Thymus (tissue), 11 donors: Measurements from ENCODE around the gene NT5DC3. TPM values are rescaled to one million over a fixed set of nuclear protein-coding genes. Genes with fewer than 3 reads are reported as not detected.

Experiments used
- DNase-seq, 9 donors: peaks; one replicate each; pipeline ENCODE4 v3.0.0-alpha.2; 2013; ENCODE audit warnings: low spot score in 9 of 9, low read depth in 6 of 9, missing footprints in 1 of 9
- H3K27ac ChIP-seq, 2 donors: one replicate each; pipeline ENCODE4 v1.5.1; 2013; ENCODE audit warnings: control low read depth in 1 of 2, low read depth in 1 of 2, low read length in 1 of 2, mild to moderate bottlenecking in 1 of 2, moderate library complexity in 1 of 2
- H3K27me3 ChIP-seq, 2 donors: one replicate each; pipeline ENCODE4 v1.5.1; 2013; ENCODE audit warnings: low read length in 1 of 2; ENCODE audit not compliant: control insufficient read depth in 2 of 2, insufficient read depth in 1 of 2
- H3K36me3 ChIP-seq, 2 donors: one replicate each; pipeline ENCODE4 v1.5.1; 2013; ENCODE audit warnings: low read length in 1 of 2, mild to moderate bottlenecking in 1 of 2, moderate library complexity in 1 of 2; ENCODE audit not compliant: control insufficient read depth in 2 of 2, insufficient read depth in 2 of 2
- H3K4me1 ChIP-seq, 2 donors: one replicate each; pipeline ENCODE4 v1.5.1; 2013; ENCODE audit warnings: low read length in 2 of 2; ENCODE audit not compliant: control insufficient read depth in 2 of 2, insufficient read depth in 2 of 2
- H3K4me3 ChIP-seq, 2 donors: one replicate each; pipeline ENCODE4 v1.5.1; 2013; ENCODE audit warnings: low read length in 2 of 2, control low read depth in 1 of 2, mild to moderate bottlenecking in 1 of 2
- H3K9me3 ChIP-seq, 2 donors: one replicate each; pipeline ENCODE4 v1.5.1; 2013; ENCODE audit warnings: low read length in 1 of 2, mild to moderate bottlenecking in 1 of 2; ENCODE audit not compliant: control insufficient read depth in 2 of 2, insufficient read depth in 1 of 2
- WGBS: extraction: QIAGEN DNeasy Blood & Tissue Kit; methylation state at CpG from one replicate; pipeline ENCODE4 v1.1.7; 2013; 5-methylcytosine and 5-hydroxymethylcytosine counted together
- polyA plus RNA-seq: library from polyadenylated mRNA; stranded (reverse); fragments of 200-250 nt; gene quantifications from one replicate; pipeline ENCODE4 v1.2.3, GENCODE V29; 2013
- total RNA-seq: library from RNA; stranded (reverse); fragments of 120-200 nt; gene quantifications from one replicate; pipeline ENCODE4 v1.2.4, GENCODE V29; 2013
- donor health status: healthy.

The NT5DC3 gene
- total and polyA plus RNA-seq, 2 donors: 1.6 to 2.1 TPM

GRCh38 chr12:103773109-103773910, 67.7 kb downstream of the NT5DC3 start:
- Histone ChIP-seq H3K4me3 (no peak overlapping the region), H3K9me3 (no peaks in the 10 kb centered on the region), H3K4me1 (no peaks in the 10 kb centered on the region), H3K27ac (no peak overlapping the region), H3K36me3 (no peaks in the 10 kb centered on the region), H3K27me3 (no peaks in the 10 kb centered on the region)
- DNase-seq: no peak
- 86% methylated on average over 4 of the region's 4 CpGs for WGBS

DNA sequence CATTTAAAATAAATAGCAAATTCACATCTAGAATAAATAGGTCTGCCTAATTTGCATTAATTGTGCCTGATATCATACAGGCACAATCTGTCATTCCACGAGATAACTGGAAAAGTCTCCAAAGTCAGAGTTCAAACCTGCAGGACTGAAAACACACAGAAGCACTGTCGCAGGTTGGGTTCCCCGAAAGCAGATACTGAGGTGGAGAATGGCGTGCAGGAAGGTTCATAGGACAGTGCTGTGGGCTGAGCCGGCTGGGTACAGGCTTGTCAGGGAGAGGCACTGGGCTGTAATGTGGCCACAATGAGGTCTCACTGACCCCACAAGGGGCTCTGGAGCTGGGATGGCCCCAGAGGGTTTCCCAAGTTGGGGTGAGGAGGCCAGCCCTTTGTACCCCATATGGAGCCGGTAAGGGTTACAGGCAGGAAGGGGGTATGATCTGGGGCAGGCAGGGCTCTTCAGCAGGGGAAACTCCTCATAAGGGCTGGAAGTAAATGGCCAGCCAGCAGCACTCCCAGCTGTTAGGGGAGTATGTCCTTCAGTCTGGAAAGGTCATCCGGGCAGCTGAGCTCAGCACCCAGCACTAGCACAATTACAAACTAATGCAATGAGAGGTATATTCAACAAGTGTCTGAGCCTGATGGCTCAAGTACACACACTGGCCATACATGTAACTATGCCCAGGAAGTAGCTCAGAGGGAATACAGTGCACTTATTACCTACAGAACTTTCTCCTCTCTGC, 68.5 kb downstream of the NT5DC3 start:
- WGBS: 91% methylated on average over 7 of the region's 7 CpGs
- Histone ChIP-seq H3K9me3 (no peaks in the 10 kb centered on the region), H3K4me3 (no peak overlapping the region), H3K27me3 (no peaks in the 10 kb centered on the region), H3K36me3 (no peaks in the 10 kb centered on the region), H3K27ac (no peak overlapping the region), H3K4me1 (no peaks in the 10 kb centered on the region)
- no peak for DNase-seq

DNA sequence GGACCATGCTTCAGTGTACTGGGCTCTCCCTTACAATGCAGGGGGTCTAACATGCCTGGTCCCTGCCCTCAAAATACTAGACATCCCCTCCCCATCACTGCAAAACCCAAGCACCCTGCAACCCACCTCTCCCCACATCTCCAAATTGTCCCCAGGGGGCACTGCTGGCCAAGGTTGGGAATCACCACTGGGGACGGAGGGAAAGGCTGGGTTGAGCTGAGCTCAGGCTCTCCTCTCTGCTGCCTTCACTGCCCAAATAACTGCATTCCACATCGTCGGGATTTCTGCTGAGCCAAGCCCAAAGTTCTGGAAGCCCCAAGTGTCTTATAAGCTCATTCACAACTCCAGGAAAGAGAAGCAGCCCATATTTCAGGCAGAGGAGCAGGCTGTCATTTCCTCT, 69.6 kb downstream of the NT5DC3 start:
- WGBS: 75% methylated on average over 3 of the region's 3 CpGs
- Histone ChIP-seq H3K27ac (no peak overlapping the region), H3K4me1 (no peaks in the 10 kb centered on the region), H3K9me3 (no peaks in the 10 kb centered on the region), H3K4me3 (no peak overlapping the region), H3K27me3 (no peaks in the 10 kb centered on the region), H3K36me3 (no peaks in the 10 kb centered on the region)
- DNase-seq: peak in 2 of 9 donors; percentile 4 to 12

DNA sequence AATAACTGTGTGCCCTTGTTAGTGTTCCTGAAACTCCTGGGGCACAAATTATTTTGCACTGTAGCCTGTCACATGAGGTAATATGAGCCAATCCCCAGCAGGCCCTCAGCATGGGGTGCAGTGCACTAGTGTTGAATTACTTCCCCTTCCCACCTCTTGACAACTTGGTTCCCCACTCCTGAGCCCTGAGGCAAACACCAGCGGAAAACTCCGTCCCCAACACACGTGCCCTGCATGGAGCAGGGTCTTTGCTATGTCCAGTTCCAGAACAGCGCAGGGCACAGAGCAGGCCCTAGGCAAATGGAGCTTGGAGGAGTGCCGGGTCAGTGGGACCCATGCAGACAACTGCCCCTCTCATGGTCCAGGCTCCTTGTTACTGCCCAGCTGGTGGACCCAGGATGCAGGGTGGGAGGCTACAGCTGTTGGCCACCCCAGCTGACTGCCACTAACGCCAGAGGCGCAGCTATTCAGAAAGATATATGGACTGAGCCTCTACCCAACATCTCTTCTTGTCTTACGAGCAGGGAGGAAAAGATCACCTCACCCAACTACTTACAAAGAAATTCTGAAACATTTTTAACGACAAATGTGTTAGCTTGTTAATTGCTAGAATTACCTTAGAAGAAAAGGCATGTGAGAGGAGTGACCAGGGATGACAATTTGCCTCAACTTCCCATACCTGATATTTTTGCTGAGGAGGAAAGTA, 71.6 kb downstream of the NT5DC3 start:
- Histone ChIP-seq H3K9me3 (no peaks in the 10 kb centered on the region), H3K36me3 (no peaks in the 10 kb centered on the region), H3K27ac (no peak overlapping the region), H3K4me3 (no peak overlapping the region), H3K4me1 (no peaks in the 10 kb centered on the region), H3K27me3 (no peaks in the 10 kb centered on the region)
- WGBS: 97% methylated on average over 9 of the region's 9 CpGs
- no peak for DNase-seq

DNA sequence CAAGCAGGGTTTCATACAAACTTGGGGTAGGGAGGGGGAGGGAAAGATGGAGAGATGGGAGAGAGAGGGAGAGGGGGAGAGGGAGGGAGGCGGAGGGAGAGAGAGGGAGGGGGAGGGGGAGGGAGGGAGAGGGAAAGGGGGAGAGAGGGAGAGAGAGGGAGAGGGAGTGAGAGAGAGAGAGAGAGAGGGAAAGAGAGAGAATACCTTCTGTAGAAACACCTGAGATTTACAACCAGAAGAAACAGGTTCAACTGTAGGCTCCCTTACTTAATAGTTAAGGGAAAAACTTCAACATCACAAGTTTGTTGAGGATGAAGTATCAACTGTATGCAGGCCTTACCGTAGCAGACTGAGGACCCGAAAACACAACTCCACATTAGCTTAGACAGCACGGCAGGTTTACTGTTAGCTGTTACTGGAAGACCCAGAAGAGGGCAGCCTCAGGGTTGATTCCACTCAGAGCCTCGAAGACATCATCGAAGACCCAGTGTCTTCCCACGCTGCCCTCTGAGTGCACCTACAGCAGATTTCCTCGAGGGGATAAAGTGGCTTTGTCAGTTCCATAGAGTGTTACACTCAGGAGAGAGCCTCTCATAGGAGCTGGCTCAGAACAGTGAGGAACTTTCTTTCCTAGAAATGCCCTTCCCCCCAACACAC, 72.4 kb downstream of the NT5DC3 start:
- no peak overlapping the region for H3K27ac ChIP-seq
- no peaks in the 10 kb centered on the region for H3K9me3 ChIP-seq
- H3K4me3 ChIP-seq: no peak overlapping the region
- DNase-seq: no peak
- no peaks in the 10 kb centered on the region for H3K4me1 ChIP-seq
- no peaks in the 10 kb centered on the region for H3K27me3 ChIP-seq
- no peaks in the 10 kb centered on the region for H3K36me3 ChIP-seq
- 91% methylated on average over 7 of the region's 8 CpGs for WGBS

- Histone ChIP-seq H3K27me3 (no peaks in the 10 kb centered on the region), H3K27ac (no peak overlapping the region), H3K4me1 (no peaks in the 10 kb centered on the region), H3K36me3 (no peaks in the 10 kb centered on the region), H3K9me3 (no peaks in the 10 kb centered on the region), H3K4me3 (no peak overlapping the region)
- no peak for DNase-seq
- WGBS: 97% methylated on average over 6 of the region's 6 CpGs
These were observed 75.0 kb downstream of the NT5DC3 start for GRCh38 chr12:103766028-103766427.

DNA sequence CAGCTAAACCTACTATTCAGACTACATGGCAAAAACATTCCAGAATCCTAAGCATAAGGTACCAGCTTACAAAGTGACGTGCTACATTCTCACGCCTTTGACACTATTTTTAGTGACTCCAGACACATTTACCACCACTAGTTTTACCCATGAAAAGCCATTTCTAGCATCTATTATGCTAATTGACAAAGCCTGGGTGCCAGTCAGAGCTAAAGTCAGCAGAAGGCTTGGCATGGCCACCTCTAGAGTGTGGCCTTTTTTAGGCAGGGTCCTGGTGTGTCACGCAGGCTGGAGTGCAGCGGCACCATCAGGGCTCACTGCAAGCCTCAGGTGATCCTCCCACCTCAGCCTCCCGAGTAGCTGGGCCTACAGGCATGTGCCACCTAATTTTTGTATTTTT, 75.7 kb downstream of the NT5DC3 start:
- H3K4me3 ChIP-seq: no peak overlapping the region
- H3K4me1 ChIP-seq: no peaks in the 10 kb centered on the region
- H3K27me3 ChIP-seq: no peaks in the 10 kb centered on the region
- 97% methylated on average over 5 of the region's 5 CpGs for WGBS
- no peak for DNase-seq
- no peak overlapping the region for H3K27ac ChIP-seq
- no peaks in the 10 kb centered on the region for H3K9me3 ChIP-seq
- H3K36me3 ChIP-seq: no peaks in the 10 kb centered on the region

DNA sequence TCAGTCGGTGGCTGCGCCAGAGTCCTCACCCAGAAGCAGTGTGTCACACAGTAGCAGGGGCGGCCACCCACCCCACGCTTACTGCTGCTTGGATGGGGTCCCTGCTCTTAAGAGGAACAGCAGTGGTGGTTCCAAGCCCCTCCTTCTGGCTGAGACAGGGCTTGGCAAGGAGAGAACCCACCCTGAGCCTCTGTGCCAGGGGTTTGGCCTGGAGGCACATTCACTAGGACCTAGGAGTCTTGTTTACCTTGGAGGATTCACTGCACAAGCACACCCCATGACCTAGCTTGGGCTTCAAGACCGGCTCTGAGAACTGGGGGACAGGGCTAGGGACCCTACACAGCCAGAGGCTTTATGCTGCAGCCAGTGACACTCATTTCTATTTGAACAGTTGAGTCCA, 78.6 kb downstream of the NT5DC3 start:
- 86% methylated on average over 5 of the region's 5 CpGs for WGBS
- Histone ChIP-seq H3K27ac (no peak overlapping the region), H3K4me3 (no peak overlapping the region), H3K36me3 (no peaks in the 10 kb centered on the region), H3K9me3 (no peaks in the 10 kb centered on the region), H3K4me1 (no peaks in the 10 kb centered on the region), H3K27me3 (no peaks in the 10 kb centered on the region)
- DNase-seq: no peak
